Natural killer cell (primary cell): Measurements from ENCODE around the gene ATAD5. TPM values are rescaled to one million over a fixed set of nuclear protein-coding genes. Genes with fewer than 3 reads are reported as not detected.
"Not testable (repeated sequence)": the region's sequence is repeated elsewhere in the genome, so short reads cannot be mapped to it uniquely, and the experiment has no call there.

ENCODE experiments used
- ATAC-seq, 3 donors: fragments of 150-1000 bp in 2 of 3; fragments of 200-7000 bp in 1 of 3; cut with Tn5 transposase; 1 replicate in 1 of 3; 2 replicates in 2 of 3; pipeline ENCODE4 v1.10.0; 2021; ENCODE audit warnings: mild to moderate bottlenecking in 2 of 3, moderate library complexity in 2 of 3
- DNase-seq, 2 donors: peaks; one replicate each; pipeline versions ENCODE4 v3.0.0 to v3.0.0-alpha.2; 2013 to 2021; ENCODE audit warnings: mixed read lengths in 1 of 2
- H3K27ac ChIP-seq: one replicate; pipeline ENCODE4 v1.5.1; 2013; ENCODE audit warnings: mild to moderate bottlenecking, low read length
- H3K27me3 ChIP-seq: one replicate; pipeline ENCODE4 v1.6.1; 2013; ENCODE audit warnings: low read length; ENCODE audit not compliant: control insufficient read depth, insufficient read depth
- H3K36me3 ChIP-seq: one replicate; pipeline ENCODE4 v1.6.1; 2013; ENCODE audit warnings: low read length; ENCODE audit not compliant: control insufficient read depth, insufficient read depth
- H3K4me1 ChIP-seq: one replicate; pipeline ENCODE4 v1.6.1; 2013; ENCODE audit warnings: low read length; ENCODE audit not compliant: control insufficient read depth, insufficient read depth
- H3K4me3 ChIP-seq: one replicate; pipeline ENCODE4 v1.5.1; 2013; ENCODE audit warnings: low read length
- H3K9me3 ChIP-seq: one replicate; pipeline ENCODE4 v1.6.1; 2013; ENCODE audit warnings: low read length; ENCODE audit not compliant: control insufficient read depth, insufficient read depth
- H3K27ac Mint-ChIP-seq, 2 donors: one replicate each; pipeline ENCODE4 v1.8.0; 2022; ENCODE audit warnings: mild to moderate bottlenecking in 2 of 2, mixed read lengths in 2 of 2, moderate library complexity in 1 of 2
- H3K27me3 Mint-ChIP-seq, 2 donors: one replicate each; pipeline ENCODE4 v1.8.0; 2022; ENCODE audit warnings: low read depth in 2 of 2, mixed read lengths in 2 of 2
- H3K36me3 Mint-ChIP-seq: one replicate; pipeline ENCODE4 v1.8.0; 2022; ENCODE audit warnings: mixed read lengths
- H3K4me1 Mint-ChIP-seq, 2 donors: one replicate each; pipeline ENCODE4 v1.8.0; 2022; ENCODE audit warnings: mixed read lengths in 2 of 2
- H3K4me3 Mint-ChIP-seq: one replicate; pipeline ENCODE4 v1.8.0; 2022; ENCODE audit warnings: mild to moderate bottlenecking, moderate library complexity, mixed read lengths
- H3K9me3 Mint-ChIP-seq, 2 donors: one replicate each; pipeline ENCODE4 v1.8.0; 2022; ENCODE audit warnings: mixed read lengths in 2 of 2
- WGBS: methylation state at CpG from one replicate; pipeline ENCODE4 v1.1.7; 2013; ENCODE audit warnings: missing lambda C conversion rate; ENCODE audit not compliant: insufficient coverage; 5-methylcytosine and 5-hydroxymethylcytosine counted together
- intact Hi-C: fragments of 100-400 bp; cut with micrococcal nuclease; formaldehyde crosslinking; loops from one replicate; pipeline ENCODE4 v1.14.2; 2022
- total RNA-seq, 4 donors: library from RNA; stranded (reverse); fragments of 120-200 nt in 1 of 4; gene quantifications; one replicate each; pipeline versions ENCODE4 v1.2.3 to v1.2.4, GENCODE V29; 2013 to 2022
- TF ChIP-seq, protein P1 (sequence below): fragments of 200-600 bp; IDR thresholded peaks from one replicate; pipeline ENCODE4 v1.8.0; 2022; ENCODE audit warnings: antibody characterized with exemption

The ATAD5 gene
- total RNA-seq, 3 donors from 2014 or later (not counting 1 experiment from before 2014, with no cell fraction given) = 5.5 to 6.6 (median 5.6) TPM

DNA sequence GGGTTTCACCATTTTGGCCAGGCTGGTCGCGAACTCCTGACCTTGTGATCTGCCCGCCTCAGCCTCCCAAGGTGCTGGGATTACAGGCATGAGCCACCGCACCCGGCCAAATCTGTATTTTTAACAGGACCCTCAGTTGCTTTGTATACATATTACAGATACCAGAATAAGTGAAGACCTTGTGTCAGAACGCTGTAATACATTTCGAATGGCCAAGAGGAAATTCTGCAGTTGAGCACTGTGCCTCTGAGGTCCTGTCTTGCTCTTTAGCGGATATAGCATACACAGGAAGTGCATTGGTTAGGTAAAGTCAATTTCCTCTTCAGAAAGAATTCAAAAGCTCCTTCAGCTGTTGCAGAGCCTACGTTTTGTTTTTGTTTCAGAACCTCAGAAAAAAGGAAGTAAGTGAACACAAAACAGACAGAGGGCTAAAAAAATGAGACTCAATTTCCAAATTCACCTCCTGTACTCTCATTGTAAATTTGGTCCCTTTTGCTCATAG is 22.9 kb upstream of the ATAD5 start:
- Histone ChIP-seq H3K27ac (peak overlapping the region; percentile 79), H3K4me1 (peaks cover 57% of the 10 kb centered on the region), H3K36me3 (peaks cover 8% of the 10 kb centered on the region), H3K27me3 (no peaks in the 10 kb centered on the region), H3K4me3 (no peak overlapping the region), H3K9me3 (no peaks in the 10 kb centered on the region)
- TF ChIP-seq, protein P1, sequence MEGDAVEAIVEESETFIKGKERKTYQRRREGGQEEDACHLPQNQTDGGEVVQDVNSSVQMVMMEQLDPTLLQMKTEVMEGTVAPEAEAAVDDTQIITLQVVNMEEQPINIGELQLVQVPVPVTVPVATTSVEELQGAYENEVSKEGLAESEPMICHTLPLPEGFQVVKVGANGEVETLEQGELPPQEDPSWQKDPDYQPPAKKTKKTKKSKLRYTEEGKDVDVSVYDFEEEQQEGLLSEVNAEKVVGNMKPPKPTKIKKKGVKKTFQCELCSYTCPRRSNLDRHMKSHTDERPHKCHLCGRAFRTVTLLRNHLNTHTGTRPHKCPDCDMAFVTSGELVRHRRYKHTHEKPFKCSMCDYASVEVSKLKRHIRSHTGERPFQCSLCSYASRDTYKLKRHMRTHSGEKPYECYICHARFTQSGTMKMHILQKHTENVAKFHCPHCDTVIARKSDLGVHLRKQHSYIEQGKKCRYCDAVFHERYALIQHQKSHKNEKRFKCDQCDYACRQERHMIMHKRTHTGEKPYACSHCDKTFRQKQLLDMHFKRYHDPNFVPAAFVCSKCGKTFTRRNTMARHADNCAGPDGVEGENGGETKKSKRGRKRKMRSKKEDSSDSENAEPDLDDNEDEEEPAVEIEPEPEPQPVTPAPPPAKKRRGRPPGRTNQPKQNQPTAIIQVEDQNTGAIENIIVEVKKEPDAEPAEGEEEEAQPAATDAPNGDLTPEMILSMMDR = no peak
- Mint-ChIP-seq H3K9me3 (no peaks in the 10 kb centered on the region), H3K4me3 (peak overlapping the region; percentile 86), H3K27me3 (no peaks in the 10 kb centered on the region), H3K36me3 (peaks cover under 1% of the 10 kb centered on the region), H3K4me1 (peaks cover 44 to 50% of the 10 kb centered on the region in 2 donors), H3K27ac (peak overlapping the region; percentile 94 to 96)
- DNase-seq = peak in 1 of 2 donors; percentile 84
- peak; percentile 86 to 94 (median 92) for ATAC-seq
- WGBS = 10% methylated on average over 9 of the region's 9 CpGs
- intact Hi-C loops = loop anchor here (2.0 kb wide), 1 partner anchor 14 kb away; no protein-coding TSS in a partner anchor

DNA sequence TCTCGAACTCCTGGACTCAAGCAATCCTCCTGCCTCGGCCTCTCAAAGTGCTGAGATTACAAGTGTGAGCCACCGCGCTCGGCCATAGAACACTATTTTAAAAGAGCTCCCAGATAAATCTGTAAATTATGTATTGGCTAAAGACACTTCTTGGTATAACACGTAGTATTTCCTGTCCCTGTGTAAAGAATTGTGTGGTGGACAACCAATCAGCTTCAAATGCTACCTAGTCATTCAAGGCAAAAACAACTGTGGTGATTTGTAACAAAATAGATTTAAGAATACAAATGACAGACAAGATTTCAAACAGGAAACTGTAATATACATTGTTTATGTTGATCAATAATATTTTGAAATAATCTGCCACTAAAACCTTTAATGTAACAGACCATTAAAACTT is 21.9 kb upstream of the ATAD5 start:
- H3K4me1 Mint-ChIP-seq = peaks cover 43 to 44% of the 10 kb centered on the region in 2 donors

DNA sequence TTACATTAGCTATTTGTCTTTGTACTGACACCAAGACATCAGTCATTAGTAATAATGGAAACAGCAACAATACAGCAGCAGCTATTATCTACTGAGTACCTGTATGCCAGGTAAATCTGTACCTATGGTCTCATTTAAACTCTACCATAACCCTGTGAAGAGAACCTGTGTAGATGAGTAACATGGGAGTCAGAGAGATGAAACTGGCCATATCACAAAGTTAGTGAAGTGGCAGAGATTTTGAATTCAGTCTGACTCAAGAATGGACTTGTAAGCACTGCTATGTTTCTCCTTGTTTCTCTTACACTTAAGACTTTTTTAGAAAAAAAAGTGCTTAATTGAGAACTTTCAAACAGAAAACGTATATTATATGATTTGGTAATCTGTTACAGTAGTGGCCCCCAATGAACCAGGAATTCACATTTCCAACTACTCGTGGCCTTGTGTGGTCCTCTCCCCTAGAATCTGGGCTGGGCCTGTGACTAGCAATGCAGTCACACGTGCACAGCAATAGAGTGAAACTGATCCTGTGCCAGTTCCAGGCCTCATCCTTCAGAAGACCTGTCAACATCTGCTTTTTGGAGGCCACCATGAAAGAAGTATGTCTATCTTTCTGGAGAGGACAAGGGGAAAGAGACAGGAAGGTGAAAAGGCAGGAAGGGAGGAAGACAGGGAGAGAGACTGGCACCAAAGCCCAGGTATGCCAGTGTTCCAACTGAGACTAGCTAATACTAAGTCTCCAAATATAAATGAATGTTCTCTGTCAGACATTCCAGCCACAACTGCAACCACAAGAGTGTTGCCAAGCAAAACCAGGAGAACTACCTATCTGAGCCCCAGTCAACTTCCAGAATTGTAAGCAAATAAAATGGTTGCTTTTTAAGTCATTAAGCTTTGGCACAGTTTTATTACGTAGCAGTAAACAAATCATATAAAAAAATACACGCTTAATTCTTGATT is 19.3 kb upstream of the ATAD5 start:
- no peaks in the 10 kb centered on the region for H3K36me3 Mint-ChIP-seq
- Histone ChIP-seq H3K27ac (peak overlapping the region; percentile 56), H3K27me3 (no peaks in the 10 kb centered on the region), H3K4me1 (peaks cover 53% of the 10 kb centered on the region), H3K4me3 (no peak overlapping the region), H3K9me3 (no peaks in the 10 kb centered on the region), H3K36me3 (peaks cover 3% of the 10 kb centered on the region)
- H3K27ac Mint-ChIP-seq = peak overlapping the region; percentile 78 to 96
- no peak overlapping the region for H3K4me3 Mint-ChIP-seq
- no peaks in the 10 kb centered on the region for H3K9me3 Mint-ChIP-seq
- DNase-seq = peak in 1 of 2 donors; percentile 38
- no peaks in the 10 kb centered on the region for H3K27me3 Mint-ChIP-seq
- intact Hi-C loops = no loop called here
- WGBS = 26% methylated on average over 2 of the region's 5 CpGs
- no peak for ATAC-seq
- peaks cover 43 to 44% of the 10 kb centered on the region in 2 donors for H3K4me1 Mint-ChIP-seq
- TF ChIP-seq, protein P1 = no peak

More for the DNA sequence above, 21.9 kb upstream of the ATAD5 start:
- Mint-ChIP-seq H3K4me3 (peak overlapping the region; percentile 86), H3K27ac (peak overlapping the region; percentile 94 to 96), H3K36me3 (no peaks in the 10 kb centered on the region), H3K9me3 (no peaks in the 10 kb centered on the region), H3K27me3 (no peaks in the 10 kb centered on the region)
- ATAC-seq = no peak
- TF ChIP-seq, protein P1 = no peak
- H3K36me3 ChIP-seq = peaks cover 3% of the 10 kb centered on the region
- 80% methylated on average over 6 of the region's 6 CpGs for WGBS
- peak in 1 of 2 donors; percentile 28 for DNase-seq
- no peaks in the 10 kb centered on the region for H3K27me3 ChIP-seq
- H3K4me3 ChIP-seq = no peak overlapping the region
- H3K9me3 ChIP-seq = no peaks in the 10 kb centered on the region
- intact Hi-C loops = loop anchor here (2.0 kb wide), 1 partner anchor 13 kb away; no protein-coding TSS in a partner anchor
- H3K4me1 ChIP-seq = peaks cover 61% of the 10 kb centered on the region
- peak overlapping the region; percentile 79 for H3K27ac ChIP-seq

DNA sequence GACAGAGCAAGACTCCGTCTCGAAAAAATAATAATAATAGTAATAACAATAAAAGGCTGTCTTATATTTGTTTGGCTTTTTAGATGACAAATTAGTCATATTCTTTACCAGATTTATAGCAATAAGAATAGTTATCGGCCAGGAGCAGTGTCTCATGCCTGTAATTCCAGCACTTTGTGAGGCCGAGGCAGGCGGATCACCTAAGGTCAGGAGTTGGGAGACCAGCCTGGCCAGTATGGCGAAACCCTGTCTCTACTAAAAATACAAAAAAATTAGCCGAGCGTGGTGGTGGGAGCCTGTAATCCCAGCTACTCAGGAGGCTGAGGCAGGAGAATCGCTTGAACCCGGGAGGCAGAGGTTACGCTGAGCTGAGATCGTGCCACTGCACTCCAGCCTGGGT is 17.5 kb upstream of the ATAD5 start:
- ATAC-seq, intact Hi-C loops, H3K4me3 ChIP-seq, H3K36me3 ChIP-seq, H3K9me3 Mint-ChIP-seq, DNase-seq, H3K36me3 Mint-ChIP-seq, H3K27me3 Mint-ChIP-seq, H3K9me3 ChIP-seq, H3K27ac ChIP-seq, H3K4me3 Mint-ChIP-seq, H3K27me3 ChIP-seq, H3K27ac Mint-ChIP-seq: not testable (repeated sequence)
- 95% methylated on average over 10 of the region's 12 CpGs for WGBS
- H3K4me1 Mint-ChIP-seq = peaks cover 44 to 45% of the 10 kb centered on the region in 2 donors
- H3K4me1 ChIP-seq = peaks cover 53% of the 10 kb centered on the region

DNA sequence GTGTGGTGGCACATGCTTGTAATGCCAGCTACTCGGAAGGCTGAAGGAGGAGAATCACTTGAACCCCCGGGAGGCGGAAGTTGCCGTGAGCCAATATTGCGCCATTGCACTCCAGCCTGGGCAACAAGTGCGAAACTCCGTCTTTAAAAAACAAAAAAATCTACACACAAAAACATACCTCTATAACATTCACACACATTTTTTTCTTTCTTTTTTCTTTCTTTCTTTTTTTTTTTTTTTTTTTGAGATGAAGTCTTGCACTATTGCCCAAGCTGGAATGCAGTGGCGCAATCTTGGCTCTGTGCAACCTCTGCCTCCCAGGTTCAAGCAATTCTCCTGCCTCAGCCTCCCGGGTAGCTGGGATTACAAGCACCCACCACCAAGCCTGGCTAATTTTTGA is 16.9 kb upstream of the ATAD5 start:
- H3K9me3 ChIP-seq, ATAC-seq, H3K9me3 Mint-ChIP-seq, H3K4me3 Mint-ChIP-seq, H3K27ac Mint-ChIP-seq, H3K4me3 ChIP-seq, intact Hi-C loops, H3K36me3 Mint-ChIP-seq, H3K27me3 ChIP-seq, DNase-seq, H3K27ac ChIP-seq, H3K36me3 ChIP-seq, H3K27me3 Mint-ChIP-seq: not testable (repeated sequence)
- H3K4me1 Mint-ChIP-seq = peaks cover 41 to 42% of the 10 kb centered on the region in 2 donors
- peaks cover 51% of the 10 kb centered on the region for H3K4me1 ChIP-seq
- WGBS = 94% methylated on average over 8 of the region's 9 CpGs
